D721Med (cell line): ENCODE measurements around the gene ZNF821.
"Not testable (repeated sequence)": the region's sequence is repeated elsewhere in the genome, so short reads cannot be mapped to it uniquely, and the experiment has no call there.

Experiments used
- DNase-seq: peaks from one replicate; pipeline ENCODE4 v3.0.0; 2011; ENCODE audit warnings: low spot score; ENCODE audit not compliant: insufficient read length
- FAIRE-seq: peaks from 2 replicates; lab custom pipeline; 2011; peaks lifted over from hg19 to GRCh38; lab: Jason Lieb, UNC
- TF ChIP-seq, protein P1 (sequence below): IDR thresholded peaks from 2 replicates; pipeline ENCODE4 v1.5.1; 2012; ENCODE audit warnings: mild to moderate bottlenecking, control low read depth; ENCODE audit not compliant: insufficient read depth; ENCODE audit errors: missing control alignments

The ZNF821 gene

DNA sequence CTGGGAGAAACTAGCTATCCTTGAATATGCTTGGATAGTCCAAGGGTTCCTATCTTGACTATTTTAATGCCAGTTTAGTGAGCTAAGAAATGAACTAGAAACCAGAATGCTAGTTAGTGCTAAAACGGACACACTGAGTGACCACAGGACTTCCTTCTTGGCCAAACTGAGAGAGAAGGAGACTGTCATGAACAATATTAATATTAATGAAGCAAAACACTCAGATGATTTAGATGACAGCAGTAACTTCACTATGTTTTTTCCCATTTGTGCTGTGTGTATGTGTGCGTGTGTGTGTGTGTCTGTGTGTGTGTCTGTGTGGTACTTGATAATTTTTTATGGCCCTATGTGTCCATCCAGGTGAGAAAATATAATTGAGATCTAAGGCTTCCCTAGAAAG is 40.4 kb downstream of the ZNF821 start:
- TF ChIP-seq, protein P1, sequence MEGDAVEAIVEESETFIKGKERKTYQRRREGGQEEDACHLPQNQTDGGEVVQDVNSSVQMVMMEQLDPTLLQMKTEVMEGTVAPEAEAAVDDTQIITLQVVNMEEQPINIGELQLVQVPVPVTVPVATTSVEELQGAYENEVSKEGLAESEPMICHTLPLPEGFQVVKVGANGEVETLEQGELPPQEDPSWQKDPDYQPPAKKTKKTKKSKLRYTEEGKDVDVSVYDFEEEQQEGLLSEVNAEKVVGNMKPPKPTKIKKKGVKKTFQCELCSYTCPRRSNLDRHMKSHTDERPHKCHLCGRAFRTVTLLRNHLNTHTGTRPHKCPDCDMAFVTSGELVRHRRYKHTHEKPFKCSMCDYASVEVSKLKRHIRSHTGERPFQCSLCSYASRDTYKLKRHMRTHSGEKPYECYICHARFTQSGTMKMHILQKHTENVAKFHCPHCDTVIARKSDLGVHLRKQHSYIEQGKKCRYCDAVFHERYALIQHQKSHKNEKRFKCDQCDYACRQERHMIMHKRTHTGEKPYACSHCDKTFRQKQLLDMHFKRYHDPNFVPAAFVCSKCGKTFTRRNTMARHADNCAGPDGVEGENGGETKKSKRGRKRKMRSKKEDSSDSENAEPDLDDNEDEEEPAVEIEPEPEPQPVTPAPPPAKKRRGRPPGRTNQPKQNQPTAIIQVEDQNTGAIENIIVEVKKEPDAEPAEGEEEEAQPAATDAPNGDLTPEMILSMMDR: no peak
- no peak for FAIRE-seq
- DNase-seq: no peak

DNA sequence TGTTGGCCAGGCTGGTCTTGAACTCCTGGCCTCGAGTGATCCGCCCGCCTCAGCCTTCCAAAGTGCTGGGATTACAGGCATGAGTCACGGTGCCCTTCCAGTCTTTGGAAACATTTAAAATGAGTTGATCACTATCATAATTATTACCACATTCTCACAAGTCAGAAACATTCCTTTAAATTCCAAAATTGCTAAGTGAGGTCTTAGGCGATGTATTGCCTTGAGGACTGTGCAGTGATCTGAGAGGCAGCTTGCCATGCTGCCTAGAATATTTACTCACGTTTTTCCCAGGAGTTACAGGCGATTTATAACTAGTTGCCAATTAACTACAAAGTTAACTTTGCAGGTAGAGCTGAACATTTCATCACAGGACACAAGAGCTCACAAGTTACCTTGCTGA is 43.9 kb downstream of the ZNF821 start:
- TF ChIP-seq, protein P1: no peak
- FAIRE-seq: no peak
- no peak for DNase-seq

DNA sequence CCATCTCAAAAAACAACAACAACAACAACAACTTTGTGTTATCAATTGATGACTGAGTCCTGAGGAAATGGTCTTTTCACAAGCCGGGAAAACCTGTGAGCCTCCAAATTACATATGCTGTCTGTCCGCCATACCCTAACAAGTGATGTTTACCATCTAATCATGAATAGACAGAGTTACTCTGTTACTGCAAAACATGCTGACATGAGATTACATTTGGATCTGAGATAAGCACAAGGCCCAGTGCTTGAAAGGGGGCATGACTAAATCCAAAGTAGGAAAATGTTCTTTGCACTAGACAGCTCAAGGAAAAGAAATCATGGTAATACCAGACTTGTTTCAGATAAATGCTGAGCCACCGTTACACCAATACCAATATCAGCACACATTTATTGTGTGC is 46.8 kb downstream of the ZNF821 start:
- FAIRE-seq (no peak), DNase-seq (no peak)
- TF ChIP-seq, protein P1: no peak

DNA sequence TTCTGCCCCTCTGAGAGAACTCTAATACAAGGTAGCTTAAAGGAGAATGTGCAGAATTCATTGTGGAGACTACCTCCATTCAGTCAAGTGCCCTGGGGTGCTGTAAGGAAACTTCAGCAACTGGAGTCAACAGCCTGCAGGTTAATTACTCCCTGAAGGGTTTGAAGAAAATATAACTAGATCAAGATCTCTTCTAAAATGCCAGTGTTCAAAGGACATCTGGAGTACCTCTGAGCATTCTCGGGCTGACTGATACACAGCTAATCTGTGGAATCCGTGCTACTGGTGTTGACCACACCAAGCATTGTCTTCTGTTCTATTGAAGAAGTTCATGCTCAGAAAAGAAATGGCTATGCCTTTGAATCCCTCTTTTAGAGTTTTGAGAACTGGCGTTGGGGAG is 49.7 kb downstream of the ZNF821 start:
- no peak for DNase-seq
- no peak for FAIRE-seq
- TF ChIP-seq, protein P1: no peak

DNA sequence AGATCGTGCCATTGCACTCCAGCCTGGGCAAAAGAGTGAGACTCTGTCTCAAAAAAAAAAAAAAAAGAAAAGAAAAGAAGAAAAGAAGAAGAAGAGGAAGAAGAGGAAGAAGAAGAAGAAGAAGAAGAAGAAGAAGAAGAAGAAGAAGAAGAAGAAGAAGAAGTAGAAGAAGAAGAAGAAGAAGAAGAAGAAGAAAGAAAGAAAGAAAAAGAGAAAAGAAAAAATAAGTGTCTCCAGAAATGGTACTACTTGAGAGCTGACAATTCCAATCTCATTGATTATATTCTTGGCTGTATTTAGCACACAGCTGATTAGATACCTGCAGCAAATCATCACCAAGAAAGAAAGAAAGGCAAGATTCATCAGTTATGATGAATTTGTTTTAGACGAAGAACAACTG is 51.9 kb downstream of the ZNF821 start:
- DNase-seq, FAIRE-seq: not testable (repeated sequence)

DNA sequence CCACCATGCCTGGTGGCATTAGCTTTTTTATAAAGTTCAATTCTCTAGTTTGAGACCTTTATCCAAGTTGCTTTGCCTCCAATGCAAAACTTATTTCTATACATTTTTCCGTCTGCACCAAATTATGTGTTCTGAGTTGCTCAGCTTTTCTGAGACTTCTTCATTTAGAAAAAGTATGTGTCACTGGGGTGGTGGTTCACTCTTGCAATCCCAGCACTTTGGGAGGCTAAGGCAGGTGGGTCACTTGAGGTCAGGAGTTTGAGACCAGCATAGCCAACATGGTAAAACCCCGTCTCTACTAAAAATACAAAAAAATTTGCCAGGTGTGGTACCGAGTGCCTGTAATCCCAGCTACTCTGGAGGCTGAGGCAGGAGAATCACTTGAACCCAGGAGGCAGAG is 52.3 kb downstream of the ZNF821 start:
- not testable (repeated sequence) for DNase-seq, FAIRE-seq

DNA sequence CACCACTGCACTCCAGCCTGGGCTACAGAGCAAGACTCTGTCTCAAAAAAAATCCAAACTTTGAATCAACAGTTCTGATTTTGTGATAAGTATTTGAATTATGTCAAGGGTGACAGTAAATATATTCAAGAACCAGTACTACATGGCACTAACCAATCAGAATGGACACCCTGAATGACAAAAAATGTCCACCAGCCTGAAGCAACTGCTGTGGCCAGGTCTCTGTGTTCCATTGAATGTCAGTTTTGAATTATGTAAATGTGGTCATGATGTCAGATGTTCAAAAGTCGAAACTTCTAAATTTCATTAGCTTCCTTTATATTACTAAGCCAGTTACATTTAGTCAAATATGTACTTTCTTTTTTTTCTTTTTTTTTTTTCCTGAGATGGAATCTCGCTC is 53.6 kb downstream of the ZNF821 start:
- TF ChIP-seq, protein P1: no peak
- FAIRE-seq (no peak), DNase-seq (no peak)

DNA sequence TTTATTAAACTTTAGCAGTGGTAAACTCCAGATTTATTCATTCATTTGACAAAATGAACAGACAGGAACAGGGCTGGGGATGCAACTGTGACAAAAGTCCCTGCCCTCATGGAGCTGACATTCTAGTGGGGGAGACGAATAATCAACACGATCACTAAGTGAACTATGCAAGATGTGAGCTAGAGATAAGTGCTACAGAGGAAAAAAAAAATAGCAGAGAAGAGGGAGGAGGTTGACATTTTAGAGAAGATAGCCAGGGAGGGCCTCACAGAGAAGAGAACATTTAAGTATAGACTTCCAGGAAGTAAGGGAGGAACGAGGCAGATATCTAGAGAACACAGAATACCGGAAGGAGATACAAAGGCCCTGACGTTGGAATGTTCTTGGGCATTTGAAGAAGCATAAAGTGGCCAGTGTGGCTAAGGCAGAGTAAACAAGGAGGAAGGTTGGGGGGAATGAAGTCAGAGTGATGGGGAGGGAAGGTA is 57.4 kb downstream of the ZNF821 start:
- DNase-seq (no peak), FAIRE-seq (no peak)
- TF ChIP-seq, protein P1: no peak

DNA sequence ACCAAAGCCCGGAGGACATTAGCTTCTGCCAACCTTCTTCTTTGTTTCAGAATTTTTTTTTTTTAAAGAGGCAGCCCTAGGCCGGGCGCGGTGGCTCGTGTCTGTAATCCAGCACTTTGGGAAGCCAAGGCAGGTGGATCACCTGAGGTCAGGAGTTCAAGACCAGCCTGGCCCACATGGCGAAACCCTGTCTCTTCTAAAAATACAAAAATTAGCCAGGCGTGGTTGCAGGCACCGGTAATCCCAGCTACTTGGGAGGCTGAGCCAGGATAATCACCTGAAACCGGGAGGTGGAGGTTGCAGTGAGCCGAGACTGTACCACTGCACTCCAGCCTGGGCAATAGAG is 66.9 kb downstream of the ZNF821 start:
- not testable (repeated sequence) for DNase-seq, FAIRE-seq
